Ishikawa (cell line): ENCODE measurements around the gene PPP1R9B.

ENCODE experiments used
- CEBPB ChIP-seq: IDR thresholded peaks from 2 replicates; pipeline ENCODE4 v1.6.1; 2012
- CREB1 ChIP-seq: IDR thresholded peaks from 2 replicates; pipeline ENCODE4 v1.6.1; 2012; ENCODE audit warnings: low read depth
- EP300 ChIP-seq: IDR thresholded peaks from 2 replicates; pipeline ENCODE4 v1.6.1; 2012; ENCODE audit warnings: borderline replicate concordance
- FOXM1 ChIP-seq: IDR thresholded peaks from 2 replicates; pipeline ENCODE4 v1.6.1; 2012; ENCODE audit warnings: low read depth, borderline replicate concordance
- MAX ChIP-seq: IDR thresholded peaks from 2 replicates; pipeline ENCODE4 v1.6.1; 2012
- NFIC ChIP-seq: IDR thresholded peaks from 2 replicates; pipeline ENCODE4 v1.6.1; 2012
- RAD21 ChIP-seq: IDR thresholded peaks from 2 replicates; pipeline ENCODE4 v1.6.1; 2012; ENCODE audit warnings: low read depth
- REST ChIP-seq: IDR thresholded peaks from 2 replicates; pipeline ENCODE4 v1.6.1; 2012; ENCODE audit warnings: low read depth, mild to moderate bottlenecking
- USF1 ChIP-seq: IDR thresholded peaks from 2 replicates; pipeline ENCODE4 v1.6.1; 2012
- YY1 ChIP-seq: IDR thresholded peaks from 2 replicates; pipeline ENCODE4 v1.6.1; 2012; ENCODE audit warnings: low read depth
- ZBTB7A ChIP-seq: IDR thresholded peaks from 2 replicates; pipeline ENCODE4 v1.6.1; 2012; ENCODE audit warnings: low read depth

- TF ChIP-seq USF1: no peak
- TF ChIP-seq EP300: no peak
- TF ChIP-seq YY1: no peak
- no peak for TF ChIP-seq ZBTB7A
- TF ChIP-seq MAX: no peak
- no peak for TF ChIP-seq CEBPB
- TF ChIP-seq REST: no peak
- TF ChIP-seq NFIC: no peak
- TF ChIP-seq CREB1: no peak
- TF ChIP-seq FOXM1: no peak
- no peak for TF ChIP-seq RAD21
Observed at GRCh38 chr17:50174444-50174843, 24.0 kb upstream of the PPP1R9B start.
